Neural cell (in vitro differentiated cells): ENCODE results near the gene NHLRC4. TPM values are rescaled to one million over a fixed set of nuclear protein-coding genes. Genes with fewer than 3 reads are reported as not detected.

ENCODE experiments used
- H2AFZ ChIP-seq: fragments of 200-600, 300-800 bp; sonication (generic), shearing (Covaris generic); 2 replicates; pipeline ENCODE4 v1.6.0; 2014; ENCODE audit warnings: low read depth, mild to moderate bottlenecking, antibody characterized with exemption, low read length, moderate library complexity
- H3F3A ChIP-seq: fragments of 200-600 bp; shearing (Covaris generic); 2 replicates; pipeline ENCODE4 v1.6.1; 2016; ENCODE audit warnings: mild to moderate bottlenecking, moderate library complexity, mixed read lengths, antibody characterized with exemption, low read length; ENCODE audit not compliant: insufficient read depth, poor library complexity, severe bottlenecking
- H3K27ac ChIP-seq: fragments of 200-600, 300-800 bp; sonication (generic), shearing (Covaris generic); 2 replicates; pipeline ENCODE4 v1.5.1; 2014; ENCODE audit warnings: mild to moderate bottlenecking, low read length, moderate library complexity
- H3K27me3 ChIP-seq: fragments of 300-800, 200-600 bp; sonication (generic), shearing (Covaris generic); 2 replicates; pipeline ENCODE4 v1.6.0; 2014; ENCODE audit warnings: mild to moderate bottlenecking, low read depth, low read length, moderate library complexity; ENCODE audit not compliant: insufficient read depth
- H3K36me3 ChIP-seq: fragments of 300-800, 200-600 bp; sonication (generic), shearing (Covaris generic); 2 replicates; pipeline ENCODE4 v1.5.1; 2014; ENCODE audit warnings: mild to moderate bottlenecking, antibody characterized with exemption, low read length, moderate library complexity; ENCODE audit not compliant: insufficient read depth
- H3K4me2 ChIP-seq: fragments of 300-800, 200-600 bp; sonication (generic), shearing (Covaris generic); 2 replicates; pipeline ENCODE4 v1.6.0; 2014; ENCODE audit warnings: mild to moderate bottlenecking, low read length
- H3K4me3 ChIP-seq: fragments of 300-800, 200-600 bp; sonication (generic), shearing (Covaris generic); 2 replicates; pipeline ENCODE4 v1.5.1; 2014; ENCODE audit warnings: mild to moderate bottlenecking, low read length, moderate library complexity
- H3K79me2 ChIP-seq: fragments of 200-600 bp; shearing (Covaris generic); replicated peaks from 2 replicates; pipeline ENCODE4 v1.6.0; 2014; ENCODE audit warnings: mild to moderate bottlenecking, low read length, moderate library complexity; ENCODE audit not compliant: insufficient read depth
- H3K9ac ChIP-seq: fragments of 300-800, 200-600 bp; sonication (generic), shearing (Covaris generic); 2 replicates; pipeline ENCODE4 v1.6.1; 2016; ENCODE audit warnings: mild to moderate bottlenecking, low read length, mixed read lengths
- H3K9me2 ChIP-seq: fragments of 200-600 bp; shearing (Covaris generic); 2 replicates; pipeline ENCODE4 v1.6.1; 2016; ENCODE audit warnings: mild to moderate bottlenecking, low read length, mixed read lengths; ENCODE audit not compliant: insufficient read depth
- H3K9me3 ChIP-seq: fragments of 200-600, 300-800 bp; sonication (generic), shearing (Covaris generic); 2 replicates; pipeline ENCODE4 v1.6.1; 2016; ENCODE audit warnings: mild to moderate bottlenecking, mixed run types, low read length, moderate library complexity, mixed read lengths
- H4K20me1 ChIP-seq: fragments of 200-600 bp; shearing (Covaris generic); 2 replicates; pipeline ENCODE4 v1.6.1; 2016; ENCODE audit warnings: mild to moderate bottlenecking, mixed run types; ENCODE audit not compliant: insufficient read depth
- EP300 ChIP-seq: fragments of 450-650 bp; conservative IDR thresholded peaks from 2 replicates; pipeline ENCODE4 v1.6.1; 2014; ENCODE audit warnings: antibody characterized with exemption, mild to moderate bottlenecking, moderate library complexity; ENCODE audit not compliant: poor library complexity, severe bottlenecking
- EZH2 ChIP-seq: fragments of 200-600, 300-800 bp; shearing (Covaris generic), sonication (generic); IDR thresholded peaks from 2 replicates; pipeline ENCODE4 v1.6.1; 2014; ENCODE audit warnings: antibody characterized with exemption, low read length, borderline replicate concordance, mild to moderate bottlenecking; ENCODE audit not compliant: insufficient read depth, poor library complexity, severe bottlenecking
- MXI1 ChIP-seq: fragments of 450-650 bp; conservative IDR thresholded peaks from 2 replicates; pipeline ENCODE4 v1.6.1; 2014; ENCODE audit warnings: antibody characterized with exemption, mild to moderate bottlenecking; ENCODE audit not compliant: poor library complexity, severe bottlenecking
- POLR2AphosphoS5 ChIP-seq: IDR thresholded peaks from 2 replicates; pipeline ENCODE4 v1.6.1; 2012
- RAD21 ChIP-seq: fragments of 450-650 bp; conservative IDR thresholded peaks from 2 replicates; pipeline ENCODE4 v1.6.1; 2014; ENCODE audit warnings: antibody characterized with exemption, mild to moderate bottlenecking, moderate library complexity
- REST ChIP-seq: IDR thresholded peaks from 2 replicates; pipeline ENCODE4 v1.6.1; 2012; ENCODE audit warnings: borderline replicate concordance
- SMC3 ChIP-seq: fragments of 450-650 bp; conservative IDR thresholded peaks from 2 replicates; pipeline ENCODE4 v1.6.1; 2014; ENCODE audit warnings: antibody characterized with exemption, mild to moderate bottlenecking, moderate library complexity; ENCODE audit not compliant: poor library complexity
- TAF1 ChIP-seq: IDR thresholded peaks from 2 replicates; pipeline ENCODE4 v1.6.1; 2012; ENCODE audit warnings: low read depth
- polyA plus RNA-seq: library from polyadenylated mRNA; depleted of rRNA; stranded (reverse); fragments of >200 nt; gene quantifications from 2 replicates; pipeline ENCODE4 v1.2.3, GENCODE V29; 2014
- TF ChIP-seq, protein P1 (sequence below): fragments of 450-650 bp; IDR thresholded peaks from 2 replicates; pipeline ENCODE4 v1.5.1; 2014; ENCODE audit warnings: antibody characterized with exemption, mild to moderate bottlenecking, moderate library complexity; ENCODE audit not compliant: poor library complexity, severe bottlenecking

Gene NHLRC4
- polyA plus RNA-seq, 1 donor from 2014 or later, result not detected

- Histone ChIP-seq H3K4me2 (no peak overlapping the region), H3K27ac (no peak overlapping the region)
Measured at GRCh38 chr16:563072-563644, 3.6 kb upstream of the NHLRC4 start.

GRCh38 chr16:564690-565418 lies 2.0 kb upstream of the NHLRC4 start:
- no peak overlapping the region for H2AFZ ChIP-seq
- no peaks in the 10 kb centered on the region for H3F3A ChIP-seq
- H4K20me1 ChIP-seq, result no peaks in the 10 kb centered on the region
- no peaks in the 10 kb centered on the region for H3K9me3 ChIP-seq
- no peak overlapping the region for H3K27ac ChIP-seq
- no peak overlapping the region for H3K4me2 ChIP-seq
- H3K9ac ChIP-seq, result no peak overlapping the region
- H3K9me2 ChIP-seq, result no peaks in the 10 kb centered on the region
- peaks cover 22% of the 10 kb centered on the region for H3K27me3 ChIP-seq
- H3K4me3 ChIP-seq, result no peak overlapping the region
- TF ChIP-seq RAD21 (no peak), POLR2AphosphoS5 (no peak), MXI1 (no peak), EZH2 (no peak), EP300 (no peak), TAF1 (no peak), SMC3 (no peak), REST (no peak)
- TF ChIP-seq, protein P1, sequence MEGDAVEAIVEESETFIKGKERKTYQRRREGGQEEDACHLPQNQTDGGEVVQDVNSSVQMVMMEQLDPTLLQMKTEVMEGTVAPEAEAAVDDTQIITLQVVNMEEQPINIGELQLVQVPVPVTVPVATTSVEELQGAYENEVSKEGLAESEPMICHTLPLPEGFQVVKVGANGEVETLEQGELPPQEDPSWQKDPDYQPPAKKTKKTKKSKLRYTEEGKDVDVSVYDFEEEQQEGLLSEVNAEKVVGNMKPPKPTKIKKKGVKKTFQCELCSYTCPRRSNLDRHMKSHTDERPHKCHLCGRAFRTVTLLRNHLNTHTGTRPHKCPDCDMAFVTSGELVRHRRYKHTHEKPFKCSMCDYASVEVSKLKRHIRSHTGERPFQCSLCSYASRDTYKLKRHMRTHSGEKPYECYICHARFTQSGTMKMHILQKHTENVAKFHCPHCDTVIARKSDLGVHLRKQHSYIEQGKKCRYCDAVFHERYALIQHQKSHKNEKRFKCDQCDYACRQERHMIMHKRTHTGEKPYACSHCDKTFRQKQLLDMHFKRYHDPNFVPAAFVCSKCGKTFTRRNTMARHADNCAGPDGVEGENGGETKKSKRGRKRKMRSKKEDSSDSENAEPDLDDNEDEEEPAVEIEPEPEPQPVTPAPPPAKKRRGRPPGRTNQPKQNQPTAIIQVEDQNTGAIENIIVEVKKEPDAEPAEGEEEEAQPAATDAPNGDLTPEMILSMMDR, result no peak
- H3K36me3 ChIP-seq, result no peaks in the 10 kb centered on the region
- peaks cover 7% of the 10 kb centered on the region for H3K79me2 ChIP-seq

More at GRCh38 chr16:563072-563644, 3.6 kb upstream of the NHLRC4 start:
- TF ChIP-seq SMC3 (no peak), MXI1 (no peak), RAD21 (no peak), REST (no peak), TAF1 (no peak)
- no peaks in the 10 kb centered on the region for H4K20me1 ChIP-seq
- no peaks in the 10 kb centered on the region for H3F3A ChIP-seq
- no peak overlapping the region for H3K9ac ChIP-seq
- H3K4me3 ChIP-seq, result no peak overlapping the region
- no peaks in the 10 kb centered on the region for H3K79me2 ChIP-seq
- peaks cover 39% of the 10 kb centered on the region for H3K27me3 ChIP-seq
- H2AFZ ChIP-seq, result no peak overlapping the region
- H3K9me3 ChIP-seq, result no peaks in the 10 kb centered on the region
- H3K36me3 ChIP-seq, result no peaks in the 10 kb centered on the region
- H3K9me2 ChIP-seq, result no peaks in the 10 kb centered on the region
